ENCODE results near the gene LRRC3B.

LRRC3B gene

GRCh38 chr3:26636096-26636727 lies 13.6 kb downstream of the LRRC3B start:
- no peak for DNase-seq
- in situ Hi-C loops (cut with HindIII; ENCODE audit: low pct_ligation_motif_present, low sequenced_read_pairs) = no loop called here
- Histone ChIP-seq H3K27me3 (replicated peaks) (no peaks in the 10 kb centered on the region), H3K27ac (no peak overlapping the region), H3K4me3 (ENCODE audit: low read depth, low read length) (no peak overlapping the region), H3K36me3 (replicated peaks) (no peaks in the 10 kb centered on the region)
- TF ChIP-seq CTCF (IDR thresholded peaks at IDR 0.05; ENCODE audit: low read depth, low read length, missing control alignments) = no peak

- no peak for DNase-seq
- H3K27me3 ChIP-seq (replicated peaks) = no peaks in the 10 kb centered on the region
- H3K4me3 ChIP-seq (ENCODE audit: low read depth, low read length) = no peak overlapping the region
- H3K36me3 ChIP-seq (replicated peaks) = no peaks in the 10 kb centered on the region
- no peak for TF ChIP-seq CTCF (IDR thresholded peaks at IDR 0.05; ENCODE audit: low read depth, low read length, missing control alignments)
- no peak overlapping the region for H3K27ac ChIP-seq
- in situ Hi-C loops (cut with HindIII; ENCODE audit: low pct_ligation_motif_present, low sequenced_read_pairs) = no loop called here
Measured at GRCh38 chr3:26637698-26638097, 15.1 kb downstream of the LRRC3B start.

GRCh38 chr3:26638113-26638512 lies 15.5 kb downstream of the LRRC3B start:
- Histone ChIP-seq H3K27me3 (replicated peaks) (no peaks in the 10 kb centered on the region), H3K27ac (no peak overlapping the region), H3K4me3 (ENCODE audit: low read depth, low read length) (no peak overlapping the region), H3K36me3 (replicated peaks) (no peaks in the 10 kb centered on the region)
- in situ Hi-C loops (cut with HindIII; ENCODE audit: low pct_ligation_motif_present, low sequenced_read_pairs) = no loop called here
- DNase-seq = no peak
- TF ChIP-seq CTCF (IDR thresholded peaks at IDR 0.05; ENCODE audit: low read depth, low read length, missing control alignments) = no peak

GRCh38 chr3:26639339-26639738 lies 16.8 kb downstream of the LRRC3B start:
- in situ Hi-C loops (cut with HindIII; ENCODE audit: low pct_ligation_motif_present, low sequenced_read_pairs) = no loop called here
- TF ChIP-seq CTCF (IDR thresholded peaks at IDR 0.05; ENCODE audit: low read depth, low read length, missing control alignments) = no peak
- DNase-seq = no peak
- no peak overlapping the region for H3K4me3 ChIP-seq (ENCODE audit: low read depth, low read length)
- no peaks in the 10 kb centered on the region for H3K36me3 ChIP-seq (replicated peaks)
- no peak overlapping the region for H3K27ac ChIP-seq
- H3K27me3 ChIP-seq (replicated peaks) = no peaks in the 10 kb centered on the region

GRCh38 chr3:26647078-26647477 lies 24.5 kb downstream of the LRRC3B start:
- in situ Hi-C loops (cut with HindIII; ENCODE audit: low pct_ligation_motif_present, low sequenced_read_pairs) = no loop called here
- H3K4me3 ChIP-seq (ENCODE audit: low read depth, low read length) = no peak overlapping the region
- no peak for TF ChIP-seq CTCF (IDR thresholded peaks at IDR 0.05; ENCODE audit: low read depth, low read length, missing control alignments)
- H3K36me3 ChIP-seq (replicated peaks) = no peaks in the 10 kb centered on the region
- H3K27ac ChIP-seq = no peak overlapping the region
- no peak for DNase-seq
- no peaks in the 10 kb centered on the region for H3K27me3 ChIP-seq (replicated peaks)

- no peaks in the 10 kb centered on the region for H3K36me3 ChIP-seq (replicated peaks)
- no peaks in the 10 kb centered on the region for H3K27me3 ChIP-seq (replicated peaks)
- H3K27ac ChIP-seq = no peak overlapping the region
- H3K4me3 ChIP-seq (ENCODE audit: low read depth, low read length) = no peak overlapping the region
- no peak for TF ChIP-seq CTCF (IDR thresholded peaks at IDR 0.05; ENCODE audit: low read depth, low read length, missing control alignments)
- in situ Hi-C loops (cut with HindIII; ENCODE audit: low pct_ligation_motif_present, low sequenced_read_pairs) = no loop called here
- no peak for DNase-seq
Measured at GRCh38 chr3:26648461-26648860, 25.9 kb downstream of the LRRC3B start.

Data from brain microvascular endothelial cell (primary cell).